ENCODE data around the gene GAB1. TPM values are rescaled to one million over a fixed set of nuclear protein-coding genes. Genes with fewer than 3 reads are reported as not detected.

The GAB1 gene
- total and polyA plus RNA-seq, 7 donors: 1.0 to 20.3 (median 10.1) TPM

DNA sequence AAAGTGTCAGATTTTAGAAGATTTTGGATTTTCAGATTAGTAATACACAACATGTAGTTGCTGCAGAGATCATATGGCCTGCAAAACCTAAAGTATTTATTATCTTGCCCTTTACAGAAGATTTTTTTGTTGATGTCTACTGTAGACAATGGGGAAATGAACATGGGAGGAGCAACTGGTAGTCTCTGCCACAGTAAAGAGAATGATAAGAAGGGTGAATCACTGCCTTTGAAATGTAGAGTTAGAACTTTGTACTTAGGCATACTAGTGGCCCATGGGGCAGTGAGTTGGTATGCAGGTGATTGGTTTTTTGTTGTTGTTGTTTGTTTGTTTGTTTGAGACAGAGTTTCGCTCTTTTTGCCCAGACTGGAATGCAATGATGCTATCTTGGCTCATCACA lies 50.1 kb downstream of the GAB1 start:
- peaks cover 85% of the 10 kb centered on the region for H3K4me1 ChIP-seq

DNA sequence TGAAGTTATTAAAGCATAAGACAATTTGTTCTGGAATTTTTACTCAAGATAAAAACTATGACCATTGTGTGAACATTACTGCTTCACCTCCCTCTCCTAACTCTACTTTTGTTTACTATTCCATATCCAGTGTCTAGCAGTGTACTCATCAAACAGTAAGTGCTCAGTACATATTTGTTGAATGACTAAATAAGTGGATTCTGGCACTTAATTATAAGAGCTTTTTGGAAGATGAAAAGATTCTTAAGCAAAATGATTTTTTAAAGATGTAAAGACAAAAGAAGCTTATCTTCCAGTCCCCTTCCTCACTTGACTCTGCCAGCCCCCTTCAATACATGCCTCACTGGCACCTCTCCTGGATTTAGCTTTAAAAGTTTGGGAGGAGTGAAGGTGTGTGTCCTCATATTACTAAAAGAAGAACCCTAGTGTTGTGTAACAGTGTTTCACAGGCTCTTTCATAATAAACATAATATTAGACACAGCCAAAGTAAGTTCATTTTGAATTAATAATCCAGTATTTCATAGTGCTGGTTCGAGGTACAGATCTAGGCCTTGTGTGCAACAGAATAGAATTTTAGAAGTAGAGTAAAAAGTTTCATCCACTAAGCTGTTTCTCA lies 53.0 kb downstream of the GAB1 start:
- H3K27me3 ChIP-seq (ENCODE audit: insufficient read depth in 3 of 3, low read length in 2 of 3): no peaks in the 10 kb centered on the region
- ATAC-seq: peak; percentile 55 to 87 (median 72)
- H3K4me3 ChIP-seq: peak overlapping the region; percentile 1
- peak overlapping the region; percentile 71 for H3K27ac ChIP-seq
- DNase-seq: no peak
- TF ChIP-seq, protein P1, sequence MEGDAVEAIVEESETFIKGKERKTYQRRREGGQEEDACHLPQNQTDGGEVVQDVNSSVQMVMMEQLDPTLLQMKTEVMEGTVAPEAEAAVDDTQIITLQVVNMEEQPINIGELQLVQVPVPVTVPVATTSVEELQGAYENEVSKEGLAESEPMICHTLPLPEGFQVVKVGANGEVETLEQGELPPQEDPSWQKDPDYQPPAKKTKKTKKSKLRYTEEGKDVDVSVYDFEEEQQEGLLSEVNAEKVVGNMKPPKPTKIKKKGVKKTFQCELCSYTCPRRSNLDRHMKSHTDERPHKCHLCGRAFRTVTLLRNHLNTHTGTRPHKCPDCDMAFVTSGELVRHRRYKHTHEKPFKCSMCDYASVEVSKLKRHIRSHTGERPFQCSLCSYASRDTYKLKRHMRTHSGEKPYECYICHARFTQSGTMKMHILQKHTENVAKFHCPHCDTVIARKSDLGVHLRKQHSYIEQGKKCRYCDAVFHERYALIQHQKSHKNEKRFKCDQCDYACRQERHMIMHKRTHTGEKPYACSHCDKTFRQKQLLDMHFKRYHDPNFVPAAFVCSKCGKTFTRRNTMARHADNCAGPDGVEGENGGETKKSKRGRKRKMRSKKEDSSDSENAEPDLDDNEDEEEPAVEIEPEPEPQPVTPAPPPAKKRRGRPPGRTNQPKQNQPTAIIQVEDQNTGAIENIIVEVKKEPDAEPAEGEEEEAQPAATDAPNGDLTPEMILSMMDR (IDR thresholded peaks at IDR 0.05): no peak
- H3K9me3 ChIP-seq: no peaks in the 10 kb centered on the region
- 30 to 48% (median 33%) methylated on average over 1 of the region's 1 CpG for WGBS, 3 donors
- H3K4me1 ChIP-seq: peaks cover 86% of the 10 kb centered on the region
- intact Hi-C loops (cut with DNase I): loop anchor here in 1 of 2 donors (5.0 kb wide), 1 partner anchor 167 kb away; no protein-coding TSS in a partner anchor
- H3K36me3 ChIP-seq (ENCODE audit: insufficient read depth in 1 of 2, low read depth in 1 of 2): no peaks in the 10 kb centered on the region

More for the DNA sequence above, 50.1 kb downstream of the GAB1 start:
- DNase-seq (no peak), ATAC-seq (no peak)
- H3K27me3 ChIP-seq (ENCODE audit: insufficient read depth in 3 of 3, low read length in 2 of 3): no peaks in the 10 kb centered on the region
- H3K4me3 ChIP-seq: no peak overlapping the region
- intact Hi-C loops (cut with DNase I): no loop called here
- TF ChIP-seq, protein P1 (IDR thresholded peaks at IDR 0.05): no peak
- peak overlapping the region; percentile 32 for H3K27ac ChIP-seq
- WGBS, 3 donors: 96 to 100% (median 100%) methylated on average over 1 of the region's 1 CpG
- H3K36me3 ChIP-seq (ENCODE audit: insufficient read depth in 1 of 2, low read depth in 1 of 2): no peaks in the 10 kb centered on the region
- H3K9me3 ChIP-seq: no peaks in the 10 kb centered on the region

- intact Hi-C loops (cut with DNase I): loop anchor here in 1 of 2 donors (5.0 kb wide), 1 partner anchor 168 kb away; no protein-coding TSS in a partner anchor
- DNase-seq (no peak), ATAC-seq (peak in 2 of 4 donors; percentile 39 to 55)
- Histone ChIP-seq H3K27ac (peak overlapping the region; percentile 71), H3K9me3 (no peaks in the 10 kb centered on the region), H3K4me3 (no peak overlapping the region), H3K27me3 (ENCODE audit: insufficient read depth in 3 of 3, low read length in 2 of 3) (no peaks in the 10 kb centered on the region), H3K4me1 (peaks cover 81% of the 10 kb centered on the region), H3K36me3 (ENCODE audit: insufficient read depth in 1 of 2, low read depth in 1 of 2) (no peaks in the 10 kb centered on the region)
- TF ChIP-seq, protein P1 (IDR thresholded peaks at IDR 0.05): no peak
- WGBS, 3 donors: 89 to 92% (median 92%) methylated on average over 3 of the region's 3 CpGs
Observed at GRCh38 chr4:143390764-143391163, 54.1 kb downstream of the GAB1 start.

DNA sequence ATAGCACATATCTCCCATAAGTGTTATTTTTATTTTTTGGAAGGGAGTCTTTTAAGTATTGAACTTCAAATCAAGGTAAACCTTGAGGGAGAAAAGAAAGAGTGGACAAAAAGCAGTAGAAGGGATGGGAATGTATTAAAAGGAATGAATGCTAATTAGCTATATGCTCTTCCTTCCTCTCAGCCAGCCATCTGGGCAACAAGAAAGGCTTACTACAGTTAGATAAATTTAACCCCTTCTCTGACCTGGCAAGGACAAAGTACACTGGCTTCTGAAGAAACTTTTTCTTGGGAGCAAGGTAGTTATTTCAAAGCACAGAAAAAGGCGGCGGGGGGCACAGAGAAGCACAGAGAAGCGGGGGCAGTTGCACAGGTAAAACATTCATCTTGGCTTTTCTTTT lies 54.6 kb downstream of the GAB1 start:
- ATAC-seq (no peak), DNase-seq (no peak)
- no peaks in the 10 kb centered on the region for H3K27me3 ChIP-seq (ENCODE audit: insufficient read depth in 3 of 3, low read length in 2 of 3)
- H3K4me1 ChIP-seq: peaks cover 82% of the 10 kb centered on the region
- no peaks in the 10 kb centered on the region for H3K36me3 ChIP-seq (ENCODE audit: insufficient read depth in 1 of 2, low read depth in 1 of 2)
- H3K4me3 ChIP-seq: peak overlapping the region; percentile 30
- intact Hi-C loops (cut with DNase I): loop anchor here in 1 of 2 donors (5.0 kb wide), 1 partner anchor 169 kb away; no protein-coding TSS in a partner anchor
- H3K27ac ChIP-seq: peak overlapping the region; percentile 71
- TF ChIP-seq, protein P1 (IDR thresholded peaks at IDR 0.05): no peak
- WGBS, 3 donors: 92 to 97% (median 93%) methylated on average over 3 of the region's 3 CpGs
- H3K9me3 ChIP-seq: no peaks in the 10 kb centered on the region

All from psoas muscle (tissue), 8 donors.